VCaP (cell line): ENCODE results near the gene IL15RA.

Experiments
- H3K27ac ChIP-seq: fragments of 450-650 bp; 2 replicates; pipeline ENCODE4 v1.5.1; 2017
- CTCF ChIP-seq: fragments of 450-650 bp; conservative IDR thresholded peaks from 2 replicates; pipeline ENCODE4 v1.5.1; 2017; ENCODE audit warnings: mild to moderate bottlenecking, moderate library complexity

The IL15RA gene

GRCh38 chr10:6019010-6019782, 41.9 kb upstream of the IL15RA start:
- no peak for TF ChIP-seq CTCF

GRCh38 chr10:6018422-6018821, 41.1 kb upstream of the IL15RA start:
- H3K27ac ChIP-seq, result no peak overlapping the region
- TF ChIP-seq CTCF, result no peak

More at GRCh38 chr10:6019010-6019782, 41.9 kb upstream of the IL15RA start:
- no peak overlapping the region for H3K27ac ChIP-seq

- H3K27ac ChIP-seq, result no peak overlapping the region
- no peak for TF ChIP-seq CTCF
Observed at GRCh38 chr10:6017781-6018354, 40.5 kb upstream of the IL15RA start.

- H3K27ac ChIP-seq, result no peak overlapping the region
- TF ChIP-seq CTCF, result peak; percentile 82
Observed at GRCh38 chr10:6014241-6014761, 37.0 kb upstream of the IL15RA start.

GRCh38 chr10:6013413-6014192, 36.3 kb upstream of the IL15RA start:
- TF ChIP-seq CTCF, result no peak
- H3K27ac ChIP-seq, result no peak overlapping the region

GRCh38 chr10:6012121-6012905, 35.0 kb upstream of the IL15RA start:
- TF ChIP-seq CTCF, result no peak
- no peak overlapping the region for H3K27ac ChIP-seq
